ENCODE results near the gene ZNF473.
A peak's percentile ranks its signal among the peaks of the same experiment; 100 is the strongest.

The ZNF473 gene

DNA sequence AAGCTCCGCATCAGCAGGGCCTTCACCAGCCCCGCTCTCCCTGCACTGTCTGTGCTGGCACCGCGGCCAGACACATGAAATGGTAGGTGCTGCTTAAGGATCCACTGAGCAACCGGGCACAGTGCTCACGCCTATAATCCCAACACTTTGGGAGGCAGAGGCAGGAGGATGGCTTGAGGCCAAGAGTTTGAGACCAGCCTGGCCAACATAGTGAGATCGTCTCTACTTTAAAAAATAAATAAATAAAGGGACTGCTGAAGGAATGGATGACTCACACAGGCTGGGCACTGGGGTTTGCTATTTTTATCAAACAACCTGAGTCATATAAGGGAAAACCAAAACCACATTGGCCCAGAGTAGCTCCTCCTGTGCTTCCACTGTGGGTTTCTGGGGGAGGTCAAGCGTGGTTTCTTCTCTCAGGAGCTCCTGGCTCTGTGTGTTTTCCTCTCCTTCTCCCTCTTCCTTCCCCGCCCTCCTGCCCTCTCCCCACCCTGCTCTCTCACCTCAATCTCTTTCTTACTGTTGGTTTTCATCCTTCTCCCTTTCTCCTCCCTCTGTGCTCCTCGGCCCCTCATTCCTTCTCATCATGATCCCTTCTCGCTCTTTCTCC, 21.9 kb upstream of the ZNF473 start:
- DNase-seq (ENCODE audit: low read depth), result no peak

DNA sequence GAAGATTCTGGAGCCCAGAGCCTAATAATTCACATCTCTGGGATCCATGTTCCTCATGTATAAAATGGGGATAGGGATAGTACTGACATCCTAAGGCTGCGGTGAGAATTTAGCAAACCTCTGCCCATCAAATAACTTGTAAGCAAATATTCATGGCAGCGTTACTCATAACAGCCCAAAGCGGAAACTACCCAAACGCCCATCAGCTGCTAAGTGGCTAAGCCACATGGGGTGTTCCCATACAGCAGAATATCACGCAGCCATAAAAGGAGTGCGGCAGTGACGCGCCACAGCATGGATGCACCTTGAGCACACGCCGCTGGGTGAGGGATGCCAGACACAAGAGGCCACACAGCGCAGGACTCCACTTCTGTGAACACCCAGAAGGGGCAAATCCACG, 20.4 kb upstream of the ZNF473 start:
- DNase-seq (ENCODE audit: low read depth), result no peak

DNA sequence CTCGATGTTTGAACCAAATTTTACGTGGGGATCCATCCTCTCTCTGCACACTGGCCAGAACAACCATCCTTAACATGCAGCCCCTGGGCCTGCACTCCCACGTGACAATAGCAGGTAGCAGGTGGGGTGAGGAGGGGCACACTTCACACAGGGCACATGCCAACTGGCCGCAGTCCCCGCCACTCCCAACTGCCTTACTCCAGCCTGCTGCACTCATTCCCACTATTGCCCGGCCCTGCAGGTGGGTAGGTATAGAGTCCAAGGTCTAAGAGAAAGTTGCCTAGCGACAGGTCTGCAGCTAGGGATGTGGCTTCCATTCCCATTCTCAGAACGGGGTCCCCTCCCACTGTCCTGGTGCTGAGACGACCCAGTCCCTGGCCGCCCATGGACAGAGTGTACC, 18.6 kb upstream of the ZNF473 start:
- no peak for DNase-seq (ENCODE audit: low read depth)

DNA sequence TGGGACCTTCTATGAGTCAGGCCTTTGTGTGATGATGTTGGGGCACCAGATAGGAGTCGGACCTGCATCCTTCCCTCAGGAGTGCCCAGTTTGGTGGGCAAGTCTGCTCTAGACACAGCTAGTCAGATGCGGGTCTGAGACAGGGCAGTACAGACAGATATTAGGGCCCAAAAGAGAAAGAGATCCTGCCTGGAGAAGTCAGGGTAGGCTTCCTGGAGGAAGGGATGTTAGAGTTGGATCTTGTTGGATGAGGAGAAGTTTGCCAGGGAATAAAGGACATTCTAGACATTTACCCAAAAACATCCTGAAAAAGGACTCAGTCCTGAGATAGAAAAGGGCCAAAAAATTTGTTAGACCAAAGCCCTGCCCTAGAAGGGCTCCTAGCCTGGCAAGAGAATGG, 17.9 kb upstream of the ZNF473 start:
- no peak for DNase-seq (ENCODE audit: low read depth)

DNA sequence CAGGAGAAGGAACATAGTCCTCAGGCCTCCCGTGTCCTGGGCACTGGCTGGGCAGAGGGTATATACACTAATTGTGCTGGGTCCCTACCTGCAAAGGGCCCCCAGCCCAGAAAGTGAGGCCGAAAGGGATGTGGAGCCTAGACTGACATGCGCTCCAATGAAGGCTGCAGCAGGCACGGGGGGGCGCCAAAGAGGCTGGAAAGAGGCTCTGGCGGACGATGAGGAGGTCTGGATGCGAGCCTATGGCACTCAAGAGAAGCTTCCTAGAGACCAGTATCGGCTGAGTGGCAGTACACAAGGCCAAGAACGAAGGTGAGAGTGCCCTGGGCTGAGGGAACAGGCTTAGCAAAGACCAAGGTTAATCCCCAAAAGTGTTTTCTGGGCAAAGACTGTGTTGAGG, 17.3 kb upstream of the ZNF473 start:
- no peak for DNase-seq (ENCODE audit: low read depth)

DNA sequence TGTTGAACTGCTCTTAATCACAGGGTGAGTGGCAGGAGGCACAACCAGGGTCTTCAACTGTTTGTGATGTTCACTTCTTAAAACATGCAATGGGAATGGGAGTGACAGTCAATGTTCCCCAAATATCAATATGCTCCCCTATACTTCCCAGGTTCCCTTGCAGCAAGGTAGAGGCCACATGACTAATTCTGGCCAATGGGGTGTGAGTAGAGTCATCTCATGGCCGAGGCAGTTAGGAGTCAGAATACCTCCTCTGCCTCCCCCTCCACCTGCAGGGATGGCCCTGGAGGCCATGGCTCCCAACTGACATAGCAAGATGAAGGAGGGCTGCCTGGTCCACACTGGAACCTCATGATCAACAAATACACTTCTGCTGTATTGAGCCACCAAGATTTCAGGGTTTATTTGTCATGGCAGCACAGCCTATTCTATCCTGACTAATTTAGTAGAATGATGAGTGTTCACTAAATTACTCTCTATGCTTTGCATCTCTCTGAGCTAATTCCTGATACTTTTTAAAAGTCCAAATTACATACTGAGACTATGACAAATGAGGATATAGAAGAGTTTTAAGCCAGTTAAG, 9.5 kb upstream of the ZNF473 start:
- no peak for DNase-seq (ENCODE audit: low read depth)

DNA sequence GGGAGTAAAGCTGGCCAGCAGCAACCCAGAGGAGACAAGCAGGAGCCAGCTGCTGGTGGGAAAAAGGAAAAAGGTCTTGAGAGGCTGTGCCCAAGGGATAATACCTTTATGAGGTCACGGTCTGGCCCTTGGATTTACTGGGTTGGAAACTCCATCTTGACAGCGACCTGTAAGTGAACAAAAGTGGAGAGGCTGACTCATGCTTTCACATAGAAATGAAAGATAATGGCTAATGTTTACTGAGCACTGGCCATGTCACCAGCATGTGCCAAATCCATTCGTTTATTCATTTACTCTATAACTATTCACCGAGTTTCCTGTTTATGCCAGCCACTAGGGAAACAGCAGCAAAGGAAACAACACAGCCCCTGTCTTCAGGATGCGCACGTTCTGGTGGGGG, 5.3 kb upstream of the ZNF473 start:
- no peak for DNase-seq (ENCODE audit: low read depth)

DNA sequence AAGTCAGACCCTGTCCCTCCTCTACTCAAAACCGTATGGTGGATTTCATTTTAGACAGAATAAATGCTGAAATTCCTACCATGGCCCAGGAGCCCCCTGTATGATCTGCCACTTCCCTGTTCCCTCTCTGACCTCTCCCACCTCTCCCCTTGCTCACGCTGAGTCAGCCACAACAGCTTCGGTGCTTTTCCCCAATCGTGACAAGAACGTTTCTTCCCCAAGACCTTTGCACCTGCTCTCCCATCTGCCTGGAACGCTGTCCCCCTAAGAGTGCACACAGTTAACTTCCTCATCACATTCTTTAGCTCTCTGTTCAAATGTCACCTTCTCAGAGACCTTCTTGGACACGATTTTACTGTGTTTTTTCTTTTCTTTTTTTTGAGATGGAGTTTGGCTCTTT, 3.0 kb upstream of the ZNF473 start:
- no peak for DNase-seq (ENCODE audit: low read depth)

DNA sequence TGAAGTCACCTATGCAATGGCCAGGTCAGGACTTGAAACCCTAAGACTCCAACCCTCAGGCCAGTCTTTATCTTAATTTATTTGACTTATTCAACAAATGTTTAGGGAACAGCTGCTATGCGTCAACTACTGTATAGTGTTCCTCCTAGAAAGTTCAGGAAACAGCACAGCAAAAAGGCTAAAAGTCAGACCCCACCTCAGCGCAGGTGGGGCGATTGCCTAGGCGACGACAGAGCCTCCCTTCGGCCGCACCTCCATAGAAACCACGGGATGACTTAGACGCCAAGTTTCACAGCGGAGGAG, 1.1 kb upstream of the ZNF473 start:
- no peak for DNase-seq (ENCODE audit: low read depth)

DNA sequence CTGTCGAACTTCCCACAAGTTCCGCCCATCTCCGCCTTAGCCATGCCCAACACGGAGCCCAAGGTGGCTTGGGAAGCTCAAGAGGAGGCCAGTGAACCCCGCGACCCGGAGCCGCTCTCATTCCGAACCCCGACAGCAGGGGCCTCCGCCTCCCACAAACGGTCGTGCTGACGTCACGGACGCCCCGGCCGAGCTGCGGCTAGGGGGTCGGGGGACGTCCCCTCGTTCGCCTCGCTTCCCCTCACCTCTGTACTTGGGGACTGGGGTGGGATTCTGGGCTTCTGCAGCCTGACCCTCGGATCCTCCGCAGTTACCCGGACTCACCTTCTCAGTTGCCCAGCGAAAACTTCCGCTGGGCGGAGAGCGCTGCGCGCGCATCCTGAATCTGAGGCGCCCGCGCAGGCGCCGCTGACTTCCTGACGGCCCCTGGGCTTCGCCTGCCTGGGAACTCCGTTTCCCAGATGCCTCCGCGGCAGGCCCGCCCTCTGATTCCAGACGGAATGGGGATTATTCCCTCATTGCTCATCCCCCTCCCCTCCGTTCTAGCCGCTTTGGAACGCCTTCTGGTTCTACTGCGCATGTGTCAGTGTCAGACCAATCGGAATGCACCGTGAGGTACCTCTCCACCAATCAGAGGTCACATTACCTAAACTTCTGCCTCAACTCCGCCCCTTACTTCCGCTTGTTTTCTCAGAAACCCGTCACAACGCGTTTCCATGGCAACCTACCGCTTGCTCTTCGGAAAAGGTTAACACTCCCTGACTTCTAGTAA, 597 bp upstream of the ZNF473 start, which contains the start of gene VRK3:
Gene VRK3 (minus strand): TSS at position 351 of the 772 bp plus-strand sequence. CDS start 9,210 bp downstream, outside the sequence.
- peak; percentile 98 for DNase-seq (ENCODE audit: low read depth)

DNA sequence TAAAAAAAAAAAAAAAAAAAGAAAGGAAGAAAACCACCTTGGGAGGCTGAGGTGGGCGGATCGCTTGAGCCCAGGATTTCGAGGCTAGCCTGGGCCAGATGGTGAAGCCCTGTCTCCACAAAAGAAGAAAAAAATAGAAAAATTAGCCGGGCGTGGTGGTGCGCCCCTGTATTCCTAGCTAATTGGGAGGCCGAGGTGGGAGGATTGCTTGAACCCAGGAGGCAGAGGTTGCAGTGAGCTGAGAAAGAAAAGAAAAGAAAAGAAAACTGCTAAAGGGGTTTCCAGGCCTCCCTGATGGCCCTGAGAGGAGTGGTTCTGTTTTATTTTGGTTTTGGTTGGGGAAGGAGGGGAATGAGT, 723 bp downstream of the ZNF473 start:
- DNase-seq (ENCODE audit: low read depth), result no peak

DNA sequence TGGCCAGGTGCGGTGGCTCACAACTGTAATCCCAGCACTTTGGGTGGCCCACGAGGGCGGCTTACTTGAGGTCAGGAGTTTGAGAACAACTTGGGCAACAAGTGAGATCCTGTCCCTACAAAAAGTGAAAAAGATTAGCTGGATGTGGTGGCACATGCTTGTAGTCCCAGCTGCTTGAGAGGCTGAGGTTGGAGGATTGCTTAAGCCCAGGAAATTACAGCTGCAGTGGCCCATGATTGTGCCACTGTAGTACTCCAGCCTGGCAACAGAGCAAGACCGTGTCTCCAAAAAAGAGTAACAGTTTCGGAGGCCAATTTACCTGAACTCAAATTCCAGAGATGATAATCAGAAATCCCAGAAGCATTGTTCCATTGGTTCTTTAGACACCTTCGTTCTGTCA, 4.4 kb downstream of the ZNF473 start:
- DNase-seq (ENCODE audit: low read depth), result no peak

DNA sequence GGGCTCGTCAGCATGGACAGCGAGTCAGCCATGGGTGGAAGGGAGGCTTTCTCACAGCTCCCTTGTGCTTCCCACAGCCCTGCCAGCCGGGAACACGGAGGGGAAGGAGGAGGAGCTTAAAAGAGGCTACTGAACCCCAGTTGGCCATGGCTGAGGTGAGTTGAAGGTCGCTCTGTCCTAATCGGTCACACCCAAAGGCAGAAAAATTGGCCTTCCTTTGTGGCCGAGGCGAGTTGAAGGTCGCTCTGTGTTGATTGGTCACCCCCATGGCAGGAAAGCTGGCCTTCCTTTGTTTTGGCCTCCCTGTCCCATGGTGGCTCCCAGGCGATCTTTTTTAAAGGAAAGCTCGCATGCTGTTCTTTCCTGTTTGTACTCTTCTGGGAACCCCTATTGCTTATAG, 5.1 kb downstream of the ZNF473 start:
- DNase-seq (ENCODE audit: low read depth), result no peak

DNA sequence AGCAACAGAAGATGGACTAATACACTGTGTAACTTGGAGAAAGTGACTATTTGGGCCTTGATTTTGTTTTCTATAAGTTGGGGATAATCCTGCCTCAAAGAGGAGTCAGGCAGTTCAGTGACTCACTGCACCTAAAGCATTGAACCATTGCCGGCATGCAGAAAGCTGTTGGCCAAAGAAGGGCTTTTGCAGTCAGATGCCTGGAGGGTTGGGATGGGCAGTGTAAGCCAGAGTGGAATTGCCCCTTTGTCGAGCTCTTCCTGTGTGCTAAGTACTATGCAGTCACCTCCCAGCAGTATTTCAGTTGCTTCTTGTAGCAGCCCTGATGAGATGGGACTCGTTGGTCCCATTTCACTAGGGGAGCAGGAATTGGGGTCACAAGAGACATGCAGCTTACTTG, 11.1 kb downstream of the ZNF473 start:
- no peak for DNase-seq (ENCODE audit: low read depth)

DNA sequence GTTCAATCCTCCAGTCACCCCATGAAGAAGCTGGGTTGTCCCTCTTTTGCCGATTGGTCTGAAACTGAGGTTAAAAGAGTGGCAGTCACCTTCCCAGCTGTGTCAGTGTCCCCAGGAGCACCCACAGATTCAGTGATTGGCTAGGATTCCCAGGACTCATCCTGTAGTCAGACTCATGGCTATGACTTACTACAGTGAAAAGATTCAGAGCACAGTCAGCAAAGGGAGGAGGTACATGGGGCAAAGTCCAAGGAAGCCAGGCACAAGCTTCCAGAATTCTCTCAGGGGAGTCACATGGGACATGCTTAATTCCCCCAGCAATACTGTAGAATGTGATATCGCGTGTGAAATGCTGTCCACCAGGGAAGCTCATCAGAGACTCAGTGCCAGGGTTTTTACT, 14.2 kb downstream of the ZNF473 start:
- no peak for DNase-seq (ENCODE audit: low read depth)

DNA sequence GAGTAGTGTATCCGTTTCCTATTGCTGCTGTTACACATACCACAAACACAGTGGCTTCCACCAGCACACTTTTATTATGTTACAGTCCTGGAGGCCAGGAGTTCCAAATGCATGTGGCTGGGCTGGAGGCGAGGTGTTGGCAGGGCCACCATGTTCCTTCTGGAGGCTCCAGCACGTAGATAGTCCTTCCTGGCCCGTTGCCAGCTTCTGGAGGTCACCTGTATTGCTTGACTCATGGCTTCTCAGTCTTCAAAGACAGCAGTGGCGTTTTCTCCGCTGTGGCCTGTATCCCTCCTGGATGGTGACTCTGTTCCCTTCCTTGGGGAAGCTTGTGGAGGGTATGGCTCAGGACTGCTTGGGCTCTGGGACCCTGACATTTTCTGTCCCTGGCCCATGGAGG, 15.2 kb downstream of the ZNF473 start:
- no peak for DNase-seq (ENCODE audit: low read depth)

DNA sequence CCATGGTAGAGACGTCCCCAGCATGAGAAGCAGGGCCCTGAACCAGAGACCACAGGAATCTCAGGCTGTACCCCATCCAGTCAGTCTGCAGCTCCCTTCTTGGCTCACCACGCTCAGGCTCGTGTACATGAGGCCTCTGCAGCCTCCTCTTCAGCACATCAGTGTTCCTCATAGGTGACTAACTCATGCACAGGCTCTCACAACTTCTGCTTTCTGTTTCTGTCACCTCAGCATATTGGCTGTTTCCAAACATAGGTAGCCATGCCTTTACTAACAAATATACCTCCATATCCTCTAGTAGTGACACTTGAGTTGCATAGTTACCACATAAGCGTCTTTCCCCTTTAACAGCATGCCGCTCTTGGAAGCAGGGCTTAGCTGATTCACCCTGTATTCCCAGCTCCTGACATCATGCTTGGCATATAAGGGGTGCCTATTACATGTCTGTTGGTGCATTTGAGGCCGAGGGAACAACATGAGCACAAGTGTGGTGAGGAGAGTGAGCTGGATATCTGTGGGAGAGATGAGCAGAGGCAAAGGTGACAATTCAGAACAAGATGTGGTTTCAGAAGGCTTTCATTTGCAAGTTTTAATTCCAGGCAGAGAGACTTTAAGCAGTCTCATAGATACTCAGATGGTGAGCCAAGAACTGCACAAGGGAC, 16.7 kb downstream of the ZNF473 start:
- DNase-seq (ENCODE audit: low read depth), result no peak

DNA sequence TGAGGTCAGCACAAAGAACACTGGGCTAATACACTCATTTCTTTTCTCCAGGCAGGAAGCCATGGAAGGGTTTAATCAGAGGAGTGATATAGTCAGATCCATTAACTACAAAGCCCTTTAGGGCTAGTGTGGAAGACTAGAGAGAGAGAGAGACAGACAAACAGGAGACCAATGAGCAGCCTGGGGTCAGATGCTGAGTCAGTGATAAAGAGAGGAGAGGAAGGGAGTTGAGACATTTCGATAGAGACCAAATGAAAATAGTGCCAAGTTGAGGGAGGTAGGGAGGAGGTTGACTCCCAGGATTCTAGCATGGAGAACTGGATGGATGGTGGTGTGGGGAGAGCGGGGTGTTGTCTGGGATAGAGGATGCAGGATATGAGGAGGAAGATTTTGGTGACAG, 18.2 kb downstream of the ZNF473 start:
- no peak for DNase-seq (ENCODE audit: low read depth)

DNA sequence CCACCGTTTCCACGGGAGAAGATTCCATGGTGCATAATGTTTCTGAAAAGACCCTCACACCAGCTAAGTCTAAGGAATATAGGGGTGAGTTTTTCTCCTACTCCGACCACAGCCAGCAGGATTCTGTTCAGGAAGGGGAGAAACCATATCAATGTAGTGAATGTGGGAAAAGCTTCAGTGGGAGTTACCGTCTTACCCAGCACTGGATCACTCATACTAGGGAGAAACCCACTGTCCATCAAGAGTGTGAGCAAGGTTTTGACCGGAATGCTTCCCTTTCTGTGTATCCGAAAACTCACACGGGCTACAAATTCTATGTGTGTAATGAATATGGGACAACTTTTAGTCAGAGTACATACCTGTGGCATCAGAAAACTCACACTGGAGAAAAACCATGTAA, 19.1 kb downstream of the ZNF473 start:
- DNase-seq (ENCODE audit: low read depth), result no peak

DNA sequence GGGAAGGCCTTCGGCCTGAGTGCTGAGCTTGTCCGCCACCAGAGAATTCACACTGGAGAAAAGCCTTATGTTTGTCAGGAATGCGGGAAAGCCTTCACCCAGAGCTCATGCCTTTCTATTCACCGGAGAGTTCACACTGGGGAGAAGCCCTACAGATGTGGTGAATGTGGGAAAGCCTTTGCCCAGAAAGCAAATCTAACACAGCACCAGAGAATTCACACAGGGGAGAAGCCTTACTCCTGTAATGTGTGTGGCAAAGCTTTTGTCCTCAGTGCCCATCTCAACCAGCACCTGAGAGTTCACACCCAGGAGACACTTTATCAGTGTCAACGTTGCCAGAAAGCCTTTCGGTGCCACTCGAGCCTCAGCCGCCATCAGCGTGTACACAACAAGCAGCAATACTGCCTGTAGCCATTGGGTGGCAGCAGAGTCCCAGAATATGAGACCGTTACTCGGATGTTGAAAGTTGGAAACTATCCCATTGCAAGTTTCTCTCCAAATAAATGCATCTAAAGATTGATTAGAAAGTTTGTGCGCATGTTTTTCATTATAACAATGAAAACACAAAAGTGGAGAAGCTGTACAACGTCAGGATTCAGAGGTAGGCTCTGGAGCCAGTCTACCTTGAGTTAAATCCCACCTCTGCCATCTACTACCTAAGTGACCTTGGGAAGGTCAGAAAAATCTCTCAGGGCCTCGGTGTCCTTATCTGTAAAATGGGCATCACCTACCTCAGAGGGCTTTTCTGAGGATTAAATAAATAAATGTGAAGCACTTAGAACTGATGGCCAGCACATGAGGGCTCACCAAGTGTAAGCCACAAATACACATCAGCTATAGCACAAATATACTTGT, 21.1 kb downstream of the ZNF473 start:
- peak; percentile 38 for DNase-seq (ENCODE audit: low read depth)

DNA sequence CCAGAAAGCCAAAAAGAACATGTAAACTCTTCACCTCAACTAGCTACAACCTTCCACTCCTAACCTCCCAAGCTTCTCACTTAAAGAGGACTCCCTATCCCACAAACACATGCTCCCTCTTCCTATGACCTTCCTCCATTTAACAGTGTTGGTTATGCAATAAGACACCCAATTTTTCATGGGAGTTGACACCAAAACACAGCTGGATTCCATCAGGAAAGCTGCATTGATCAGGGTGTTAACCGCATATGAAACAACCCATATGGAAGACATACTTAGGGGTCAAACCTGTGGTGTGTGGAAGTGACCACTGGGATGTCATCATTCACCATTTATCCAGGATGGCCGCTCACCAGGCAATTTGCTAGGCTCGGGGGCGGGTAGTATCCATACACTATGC, 21.9 kb downstream of the ZNF473 start:
- DNase-seq (ENCODE audit: low read depth), result no peak

All from stimulated activated CD4-positive, alpha-beta T cell treated with anti-CD3 and anti-CD28 coated beads, Interleukin-2, amount 100 ng/mL, for 4 hours (primary cell).